ENCODE measurements around the gene GPATCH4.
A peak's percentile ranks its signal among the peaks of the same experiment; 100 is the strongest.
"Not testable (repeated sequence)": the region's sequence is repeated elsewhere in the genome, so short reads cannot be mapped to it uniquely, and the experiment has no call there.

GPATCH4 gene

GRCh38 chr1:156626079-156626438 is 24.8 kb upstream of the GPATCH4 start:
- DNase-seq, result no peak

- DNase-seq, result peak; percentile 19 to 77 (median 68)
Observed at GRCh38 chr1:156625436-156626078, 24.3 kb upstream of the GPATCH4 start.

- peak in 2 of 6 experiments; percentile 26 to 31 for DNase-seq
Observed at GRCh38 chr1:156624814-156625435, 23.6 kb upstream of the GPATCH4 start.

GRCh38 chr1:156623946-156624813 is 22.9 kb upstream of the GPATCH4 start:
- peak in 3 of 6 experiments; percentile 16 to 41 (median 31) for DNase-seq

- no peak for DNase-seq
Observed at GRCh38 chr1:156622581-156623297, 21.5 kb upstream of the GPATCH4 start.

- DNase-seq, result no peak
Observed at GRCh38 chr1:156619582-156619955, 18.3 kb upstream of the GPATCH4 start.

- peak in 1 of 6 experiments; percentile 8 for DNase-seq
Observed at GRCh38 chr1:156618853-156619581, 17.7 kb upstream of the GPATCH4 start, which contains the start of gene HAPLN2. Gene HAPLN2 (plus strand): TSS chr1:156619415. CDS start chr1:156623491, 4,076 bp downstream.

GRCh38 chr1:156616463-156616862 is 15.2 kb upstream of the GPATCH4 start:
- DNase-seq, result no peak

- no peak for DNase-seq
Observed at GRCh38 chr1:156615946-156616345, 14.7 kb upstream of the GPATCH4 start.

GRCh38 chr1:156612666-156613065 is 11.4 kb upstream of the GPATCH4 start:
- no peak for DNase-seq

- DNase-seq, result not testable (repeated sequence)
Observed at GRCh38 chr1:156610072-156610471, 8.8 kb upstream of the GPATCH4 start.

GRCh38 chr1:156608981-156609380 is 7.7 kb upstream of the GPATCH4 start:
- peak; percentile 18 to 62 (median 42) for DNase-seq

GRCh38 chr1:156608036-156608674 is 6.9 kb upstream of the GPATCH4 start:
- DNase-seq, result peak; percentile 23 to 72 (median 52)

- not testable (repeated sequence) for DNase-seq
Observed at GRCh38 chr1:156607344-156607743, 6.1 kb upstream of the GPATCH4 start.

GRCh38 chr1:156602557-156602993 is 1.3 kb upstream of the GPATCH4 start:
- peak in 1 of 6 experiments; percentile 20 for DNase-seq

- DNase-seq, result no peak
Observed at GRCh38 chr1:156601892-156602291, 613 bp upstream of the GPATCH4 start.

- no peak for DNase-seq
Observed at GRCh38 chr1:156600733-156601121, 552 bp downstream of the GPATCH4 start.

GRCh38 chr1:156599811-156600210 is 1.5 kb downstream of the GPATCH4 start:
- no peak for DNase-seq

- DNase-seq, result no peak
Observed at GRCh38 chr1:156598731-156599432, 2.4 kb downstream of the GPATCH4 start.

- no peak for DNase-seq
Observed at GRCh38 chr1:156598125-156598524, 3.2 kb downstream of the GPATCH4 start.

GRCh38 chr1:156596426-156596825 is 4.9 kb downstream of the GPATCH4 start:
- DNase-seq, result no peak
